ENCODE data around the gene PDCL2. TPM values are rescaled to one million over a fixed set of nuclear protein-coding genes. Genes with fewer than 3 reads are reported as not detected.

PDCL2 gene
- total RNA-seq, 1 experiment from 2014 or later = not detected

- H3K4me3 Mint-ChIP-seq = peak within 1 kb of the TSS; percentile 77 to 87
- no peak within 1 kb of the TSS for H2BK5ac ChIP-seq (ENCODE audit: insufficient read length, low read length)
- peak; percentile 65 for DNase-seq
- H3K9ac ChIP-seq (ENCODE audit: extremely low read depth, insufficient read length, low read length) = peak within 1 kb of the TSS; percentile 63
- no peak within 1 kb of the TSS for H3K23ac ChIP-seq (ENCODE audit: insufficient read length, low read depth, low read length)
- peaks cover 18% of the 10 kb centered on the region for H3K23me2 ChIP-seq (ENCODE audit: insufficient read length, low read depth, low read length, poor library complexity, severe bottlenecking)
- H4K8ac ChIP-seq (replicated peaks; ENCODE audit: insufficient read length, low read depth, low read length) = no peak within 1 kb of the TSS
- peaks cover 4% of the 10 kb centered on the region; the same call in 1 of the 2 replicates for H3K4me1 ChIP-seq (ENCODE audit: insufficient read depth, low read length)
- H4K5ac ChIP-seq (ENCODE audit: insufficient read length, low read depth, low read length) = no peak within 1 kb of the TSS
- H3K27ac ChIP-seq (ENCODE audit: insufficient read length, low read depth, low read length) = no peak within 1 kb of the TSS
- H3K79me2 ChIP-seq (ENCODE audit: insufficient read depth, low read length) = no peaks in the 10 kb centered on the region
- peak within 1 kb of the TSS; percentile 100 for H3K4me2 ChIP-seq (ENCODE audit: insufficient read depth, insufficient read length, low read length)
- H3K14ac ChIP-seq (ENCODE audit: insufficient read depth, low read length) = peak within 1 kb of the TSS; percentile 31; the same call in 1 of the 2 replicates
- no peaks in the 10 kb centered on the region for H4K20me1 ChIP-seq (ENCODE audit: control insufficient read depth, insufficient read depth, insufficient read length)
- H3K9me3 Mint-ChIP-seq = peaks cover 0 to 5% of the 10 kb centered on the region in 2 experiments; a peak in 2 of 5 replicates
- H2BK120ac ChIP-seq (ENCODE audit: low read depth, low read length, poor library complexity, severe bottlenecking) = no peak within 1 kb of the TSS
- peaks cover 7% of the 10 kb centered on the region; the same call in 1 of the 2 replicates for H3K27me3 ChIP-seq (ENCODE audit: insufficient read depth, low read length)
- H3K56ac ChIP-seq (ENCODE audit: insufficient read length, low read depth, low read length) = no peak within 1 kb of the TSS
- H2BK12ac ChIP-seq (ENCODE audit: insufficient read length, low read depth, low read length) = no peak within 1 kb of the TSS
- peaks cover 31% of the 10 kb centered on the region for H3K27me3 Mint-ChIP-seq (ENCODE audit: low read depth)
- peaks cover 3 to 10% (median 7%) of the 10 kb centered on the region in 3 experiments; a peak in 4 of 7 replicates for H3K36me3 Mint-ChIP-seq (ENCODE audit: insufficient read depth in 1 of 3, low read depth in 3 of 3)
- H3K4ac ChIP-seq (ENCODE audit: low read depth, low read length) = no peak within 1 kb of the TSS
- H3K79me1 ChIP-seq (ENCODE audit: insufficient read depth, low read depth, low read length, poor library complexity, severe bottlenecking) = no peaks in the 10 kb centered on the region
- TF ChIP-seq CTCF (conservative IDR thresholded peaks at IDR 0.05) = peak; percentile 35; the same call in 2 of the 3 replicates
- H2BK20ac ChIP-seq (ENCODE audit: low read depth, low read length, poor library complexity, severe bottlenecking) = no peak within 1 kb of the TSS
- no peak within 1 kb of the TSS for H3T11ph ChIP-seq (ENCODE audit: low read length)
- peak within 1 kb of the TSS; percentile 74 for H2AFZ ChIP-seq (ENCODE audit: low read length)
- H3K9me3 ChIP-seq (ENCODE audit: control insufficient read depth, low read depth, low read length) = no peaks in the 10 kb centered on the region
- H2BK15ac ChIP-seq (ENCODE audit: low read depth, low read length) = no peak within 1 kb of the TSS
- H3K4me1 Mint-ChIP-seq = peaks cover 55 to 62% of the 10 kb centered on the region in 2 experiments
- H2AK5ac ChIP-seq (ENCODE audit: insufficient read length, low read length) = no peak within 1 kb of the TSS
- no peak within 1 kb of the TSS for H4K91ac ChIP-seq (ENCODE audit: insufficient read length, low read depth, low read length)
- H3K18ac ChIP-seq (ENCODE audit: insufficient read length, low read depth, low read length) = peak within 1 kb of the TSS; percentile 70
- no CpG with 5 or more reads among the region's 80 CpGs for WGBS (ENCODE audit: extremely low coverage, insufficient read length, low lambda C conversion rate)
- H3K27ac Mint-ChIP-seq = peak within 1 kb of the TSS in 2 of 3 experiments; percentile 78 to 85; a peak in 5 of 7 replicates
These were observed 44.0 kb upstream of the PDCL2 start, which contains the start of gene NMU for GRCh38 chr4:55635741-55636655. NMU (minus strand) TSS chr4:55636298; CDS start chr4:55636192, 106 bp downstream.
